ENCODE results near the gene ARHGAP8.

DNA sequence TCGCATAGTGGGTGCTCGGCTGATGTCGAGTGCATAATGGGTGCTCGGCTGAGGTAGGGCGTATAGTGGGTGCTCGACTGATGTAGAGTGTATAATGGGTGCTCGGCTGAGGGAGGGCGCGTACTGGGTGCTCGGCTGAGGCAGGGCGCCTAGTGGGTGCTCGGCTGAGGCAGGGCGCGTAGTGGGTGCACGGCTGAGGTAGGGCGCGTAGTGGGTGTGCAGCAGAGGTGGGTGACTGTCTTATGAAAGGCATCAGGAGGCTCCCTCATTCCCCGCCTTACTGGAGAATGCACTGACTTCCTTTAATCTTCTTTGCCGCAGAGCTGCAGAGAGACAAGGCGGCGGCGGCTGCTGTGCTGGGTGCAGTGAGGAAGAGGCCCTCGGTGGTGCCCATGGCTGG is 33.8 kb downstream of the ARHGAP8 start:
- TF ChIP-seq EZH2 (IDR thresholded peaks at IDR 0.05) (no peak), POLR2AphosphoS5 (IDR thresholded peaks at IDR 0.05; ENCODE audit: borderline replicate concordance, low read depth, low read length) (no peak), FOXP2 (optimal IDR thresholded peaks at IDR 0.05; ENCODE audit: control extremely low read depth, extremely low read length, insufficient read depth) (no peak)

Measured in SK-N-MC (cell line).